HEK293 (cell line): ENCODE measurements around the gene AVEN.

Source experiments
- CTCF ChIA-PET: fragments of 350-600 bp; formaldehyde crosslinking; extraction: SDS; loops from one replicate; lab custom pipeline; 2021; ENCODE audit warnings: antibody characterized with exemption; lab: Yijun Ruan, JAX
- POLR2A ChIA-PET: fragments of 300-600 bp; formaldehyde crosslinking; extraction: SDS; loops from one replicate; lab custom pipeline; 2020; ENCODE audit warnings: antibody characterized with exemption, inconsistent platforms; lab: Yijun Ruan, JAX
- H3K27ac ChIP-seq: fragments of 200-500 bp; sonication (Bioruptor generic); 2 replicates; pipeline ENCODE4 v1.5.1; 2014; ENCODE audit warnings: low read depth, low read length, control low read depth, inconsistent platforms; ENCODE audit errors: extremely low read depth
- H3K36me3 ChIP-seq, 2 experiments: fragments of 200-500 bp in 1 of 2; sonication (Bioruptor generic) in 1 of 2; 1 replicate in 1 of 2; 2 replicates in 1 of 2; pipeline ENCODE4 v1.5.1; 2014 to 2017; ENCODE audit warnings: inconsistent platforms in 2 of 2, low read length in 2 of 2; ENCODE audit not compliant: control insufficient read depth in 2 of 2, insufficient read depth in 1 of 2
- H3K4me1 ChIP-seq: fragments of 200-500 bp; sonication (Bioruptor generic); 2 replicates; pipeline ENCODE4 v1.5.1; 2014; ENCODE audit warnings: mild to moderate bottlenecking, low read length, inconsistent platforms; ENCODE audit not compliant: control insufficient read depth, insufficient read depth
- H3K4me3 ChIP-seq: 2 replicates; pipeline ENCODE4 v1.5.1; 2011; ENCODE audit warnings: low read depth, mild to moderate bottlenecking, control low read depth, low read length, moderate library complexity
- H3K9me3 ChIP-seq: fragments of 200-500 bp; sonication (Bioruptor generic); 2 replicates; pipeline ENCODE4 v1.5.1; 2014; ENCODE audit warnings: low read depth, low read length, inconsistent platforms; ENCODE audit not compliant: control insufficient read depth, insufficient read depth
- MEIS1 ChIP-seq: sonication (generic); formaldehyde crosslinking; IDR thresholded peaks from 2 replicates; pipeline ENCODE4 v1.8.1; 2022; ENCODE audit warnings: missing genetic modification reagents, mild to moderate bottlenecking, borderline replicate concordance
- PRDM10 ChIP-seq: fragments of 450-650 bp; formaldehyde crosslinking; IDR thresholded peaks from 2 replicates; pipeline ENCODE4 v1.5.1; 2016; ENCODE audit warnings: missing biosample characterization, missing genetic modification characterization
- SETDB1 ChIP-seq: IDR thresholded peaks from one replicate; pipeline ENCODE4 v1.6.1; 2017; ENCODE audit warnings: mild to moderate bottlenecking, low read length, moderate library complexity, mixed read lengths; ENCODE audit not compliant: insufficient read length
- TSHZ1 ChIP-seq: fragments of 450-650 bp; formaldehyde crosslinking; IDR thresholded peaks from 2 replicates; pipeline ENCODE4 v1.5.1; 2016; ENCODE audit warnings: missing biosample characterization, missing genetic modification characterization, borderline replicate concordance
- YY1 ChIP-seq: fragments of 450-650 bp; formaldehyde crosslinking; IDR thresholded peaks from 2 replicates; pipeline ENCODE4 v1.5.1; 2018; ENCODE audit warnings: missing biosample characterization, missing genetic modification characterization
- ZBTB10 ChIP-seq: fragments of 450-650 bp; formaldehyde crosslinking; IDR thresholded peaks from 2 replicates; pipeline ENCODE4 v1.5.1; 2016; ENCODE audit warnings: missing biosample characterization, missing genetic modification characterization
- ZFP3 ChIP-seq: fragments of 450-650 bp; formaldehyde crosslinking; IDR thresholded peaks from 2 replicates; pipeline ENCODE4 v1.5.1; 2016; ENCODE audit warnings: low read depth, missing biosample characterization, missing genetic modification characterization
- ZNF157 ChIP-seq: fragments of 450-650 bp; formaldehyde crosslinking; IDR thresholded peaks from 2 replicates; pipeline ENCODE4 v1.5.1; 2016; ENCODE audit warnings: missing biosample characterization, missing genetic modification characterization
- ZNF350 ChIP-seq: fragments of 450-650 bp; formaldehyde crosslinking; IDR thresholded peaks from 2 replicates; pipeline ENCODE4 v1.5.0; 2017; ENCODE audit warnings: missing biosample characterization, mild to moderate bottlenecking, missing genetic modification characterization
- ZNF510 ChIP-seq: fragments of 450-650 bp; formaldehyde crosslinking; IDR thresholded peaks from 2 replicates; pipeline ENCODE4 v1.5.1; 2018; ENCODE audit warnings: mild to moderate bottlenecking, missing genetic modification characterization, missing biosample characterization; ENCODE audit not compliant: insufficient replicate concordance
- ZNF518A ChIP-seq: fragments of 450-650 bp; formaldehyde crosslinking; conservative IDR thresholded peaks from 2 replicates; pipeline ENCODE4 v1.5.1; 2016; ENCODE audit warnings: low read depth, missing biosample characterization, missing genetic modification characterization
- ZNF549 ChIP-seq: fragments of 450-650 bp; IDR thresholded peaks from 2 replicates; pipeline ENCODE4 v1.5.1; 2018; ENCODE audit warnings: missing biosample characterization, missing genetic modification characterization, mild to moderate bottlenecking, inconsistent platforms, moderate library complexity
- ZNF560 ChIP-seq: fragments of 450-650 bp; formaldehyde crosslinking; IDR thresholded peaks from 2 replicates; pipeline ENCODE4 v1.5.1; 2017; ENCODE audit warnings: missing biosample characterization, missing genetic modification characterization, borderline replicate concordance

Gene AVEN

GRCh38 chr15:34059946-34060345, 20.9 kb upstream of the AVEN start:
- TF ChIP-seq TSHZ1 (tag by site-specific recombination), result no peak
- TF ChIP-seq ZNF350, result no peak
- no peak for TF ChIP-seq SETDB1
- no peak for TF ChIP-seq ZFP3 (tag by site-specific recombination)
- TF ChIP-seq YY1 (tag by site-specific recombination), result no peak
- TF ChIP-seq ZNF518A (tag by site-specific recombination), result no peak
- no peak for TF ChIP-seq PRDM10
- no peak for TF ChIP-seq MEIS1
- TF ChIP-seq ZNF157, result no peak
- no peak for TF ChIP-seq ZBTB10 (tag by site-specific recombination)
- TF ChIP-seq ZNF510, result no peak
- no peak for TF ChIP-seq ZNF560 (tag by site-specific recombination)
- no peak for TF ChIP-seq ZNF549 (tag by site-specific recombination)
- H3K27ac ChIP-seq, result no peak overlapping the region
- no peaks in the 10 kb centered on the region for H3K36me3 ChIP-seq
- no peak overlapping the region for H3K4me3 ChIP-seq
- H3K4me1 ChIP-seq, result no peaks in the 10 kb centered on the region
- no peaks in the 10 kb centered on the region for H3K9me3 ChIP-seq
- POLR2A ChIA-PET, result no interaction called here
- CTCF ChIA-PET, result interaction anchor here (0.7 kb wide), 1 partner anchor 332 kb away, joined by 5 read pairs; no protein-coding TSS in a partner anchor
